ENCODE data around the gene ABLIM3.

- TF ChIP-seq CTCF (IDR thresholded peaks at IDR 0.05), result no peak
- no peak for TF ChIP-seq POLR2A (IDR thresholded peaks at IDR 0.05)
Measured at GRCh38 chr5:149219584-149219983, 78.3 kb downstream of the ABLIM3 start.
